Endothelial cell of umbilical vein (primary cell): ENCODE results near the gene HTT.

Experiments
- EZH2 ChIP-seq: IDR thresholded peaks from 2 replicates; pipeline ENCODE4 v1.6.1; 2012; ENCODE audit warnings: borderline replicate concordance, low read depth, mild to moderate bottlenecking, moderate library complexity, low read length, inconsistent platforms; ENCODE audit not compliant: severe bottlenecking
- GATA2 ChIP-seq: IDR thresholded peaks from 2 replicates; pipeline ENCODE4 v1.7.0; 2011; ENCODE audit warnings: low read depth, mild to moderate bottlenecking, moderate library complexity, mixed read lengths, low read length; ENCODE audit not compliant: insufficient read length, insufficient read depth
- MYC ChIP-seq: IDR thresholded peaks from one replicate; pipeline ENCODE4 v1.6.1; 2011; ENCODE audit warnings: mild to moderate bottlenecking, low read depth, low read length
- POLR2A ChIP-seq: IDR thresholded peaks from 2 replicates; pipeline ENCODE4 v1.6.1; 2012; ENCODE audit warnings: low read depth, mild to moderate bottlenecking, control low read depth, low read length
- POLR2AphosphoS5 ChIP-seq: IDR thresholded peaks from 2 replicates; pipeline ENCODE4 v1.6.1; 2012; ENCODE audit warnings: low read depth, mild to moderate bottlenecking, control low read depth, low read length, moderate library complexity; ENCODE audit not compliant: insufficient read depth
- TF ChIP-seq, protein P1 (sequence below), 2 donors: IDR thresholded peaks; 1 replicate in 1 of 2; 2 replicates in 1 of 2; pipeline ENCODE4 v1.5.1; 2011; ENCODE audit warnings: low read length in 2 of 2, mild to moderate bottlenecking in 2 of 2, moderate library complexity in 2 of 2, control low read depth in 1 of 2, inconsistent platforms in 1 of 2, low read depth in 1 of 2; ENCODE audit not compliant: insufficient read depth in 1 of 2; ENCODE audit errors: extremely low read depth in 1 of 2
- TF ChIP-seq, protein P2 (sequence below): IDR thresholded peaks from 2 replicates; pipeline ENCODE4 v1.6.1; 2011; ENCODE audit not compliant: insufficient read depth, insufficient read length

DNA sequence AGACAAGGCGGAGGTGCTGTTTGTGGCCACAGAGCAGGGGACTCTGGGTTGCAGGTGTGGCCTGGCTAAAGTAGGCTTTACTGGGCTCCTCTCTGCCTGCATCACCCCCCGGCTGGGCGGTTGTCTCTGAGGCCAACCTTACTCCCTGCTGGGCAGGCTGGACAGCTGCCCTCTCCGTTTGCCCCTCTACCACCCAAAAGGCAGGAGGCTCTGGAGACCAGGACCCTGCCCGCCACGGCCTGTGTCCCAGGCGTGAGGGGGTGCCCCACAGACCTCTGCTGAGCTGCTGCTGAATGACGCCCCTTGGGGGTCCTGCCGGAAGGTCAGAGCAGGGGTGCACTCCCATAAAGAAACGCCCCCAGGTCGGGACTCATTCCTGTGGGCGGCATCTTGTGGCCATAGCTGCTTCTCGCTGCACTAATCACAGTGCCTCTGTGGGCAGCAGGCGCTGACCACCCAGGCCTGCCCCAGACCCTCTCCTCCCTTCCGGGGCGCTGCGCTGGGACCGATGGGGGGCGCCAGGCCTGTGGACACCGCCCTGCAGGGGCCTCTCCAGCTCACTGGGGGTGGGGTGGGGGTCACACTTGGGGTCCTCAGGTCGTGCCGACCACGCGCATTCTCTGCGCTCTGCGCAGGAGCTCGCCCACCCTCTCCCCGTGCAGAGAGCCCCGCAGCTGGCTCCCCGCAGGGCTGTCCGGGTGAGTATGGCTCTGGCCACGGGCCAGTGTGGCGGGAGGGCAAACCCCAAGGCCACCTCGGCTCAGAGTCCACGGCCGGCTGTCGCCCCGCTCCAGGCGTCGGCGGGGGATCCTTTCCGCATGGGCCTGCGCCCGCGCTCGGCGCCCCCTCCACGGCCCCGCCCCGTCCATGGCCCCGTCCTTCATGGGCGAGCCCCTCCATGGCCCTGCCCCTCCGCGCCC is 1.1 kb upstream of the HTT start:
- TF ChIP-seq EZH2 (no peak), POLR2A (no peak), MYC (no peak), POLR2AphosphoS5 (peak; percentile 55), GATA2 (no peak)
- TF ChIP-seq, protein P1, sequence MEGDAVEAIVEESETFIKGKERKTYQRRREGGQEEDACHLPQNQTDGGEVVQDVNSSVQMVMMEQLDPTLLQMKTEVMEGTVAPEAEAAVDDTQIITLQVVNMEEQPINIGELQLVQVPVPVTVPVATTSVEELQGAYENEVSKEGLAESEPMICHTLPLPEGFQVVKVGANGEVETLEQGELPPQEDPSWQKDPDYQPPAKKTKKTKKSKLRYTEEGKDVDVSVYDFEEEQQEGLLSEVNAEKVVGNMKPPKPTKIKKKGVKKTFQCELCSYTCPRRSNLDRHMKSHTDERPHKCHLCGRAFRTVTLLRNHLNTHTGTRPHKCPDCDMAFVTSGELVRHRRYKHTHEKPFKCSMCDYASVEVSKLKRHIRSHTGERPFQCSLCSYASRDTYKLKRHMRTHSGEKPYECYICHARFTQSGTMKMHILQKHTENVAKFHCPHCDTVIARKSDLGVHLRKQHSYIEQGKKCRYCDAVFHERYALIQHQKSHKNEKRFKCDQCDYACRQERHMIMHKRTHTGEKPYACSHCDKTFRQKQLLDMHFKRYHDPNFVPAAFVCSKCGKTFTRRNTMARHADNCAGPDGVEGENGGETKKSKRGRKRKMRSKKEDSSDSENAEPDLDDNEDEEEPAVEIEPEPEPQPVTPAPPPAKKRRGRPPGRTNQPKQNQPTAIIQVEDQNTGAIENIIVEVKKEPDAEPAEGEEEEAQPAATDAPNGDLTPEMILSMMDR (IDR thresholded peaks at IDR 0.05; ENCODE audit: extremely low read depth in 1 of 2, insufficient read depth in 1 of 2, low read depth in 1 of 2, low read length in 2 of 2) = no peak
- TF ChIP-seq, protein P2, sequence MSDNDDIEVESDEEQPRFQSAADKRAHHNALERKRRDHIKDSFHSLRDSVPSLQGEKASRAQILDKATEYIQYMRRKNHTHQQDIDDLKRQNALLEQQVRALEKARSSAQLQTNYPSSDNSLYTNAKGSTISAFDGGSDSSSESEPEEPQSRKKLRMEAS = no peak
